Stimulated activated naive CD4-positive, alpha-beta T cell treated with Interleukin-2 at 50 U/mL for 16 hours (primary cell): ENCODE results near the gene PPP1R13B.

Source experiments
- DNase-seq: peaks from one replicate; lab custom pipeline; 2025; lab: John Stamatoyannopoulos, UW

The PPP1R13B gene

GRCh38 chr14:103712633-103713247 is 134.6 kb downstream of the PPP1R13B start:
- DNase-seq = no peak

- DNase-seq = no peak
Observed at GRCh38 chr14:103711516-103712431, 135.6 kb downstream of the PPP1R13B start.

GRCh38 chr14:103710771-103711377 is 136.5 kb downstream of the PPP1R13B start:
- DNase-seq = no peak

GRCh38 chr14:103709814-103710213 is 137.6 kb downstream of the PPP1R13B start:
- DNase-seq = no peak

- DNase-seq = no peak
Observed at GRCh38 chr14:103708750-103709187, 138.6 kb downstream of the PPP1R13B start.

GRCh38 chr14:103707329-103708263 is 139.8 kb downstream of the PPP1R13B start:
- DNase-seq = no peak

GRCh38 chr14:103706551-103707328 is 140.6 kb downstream of the PPP1R13B start:
- DNase-seq = no peak

- no peak for DNase-seq
Observed at GRCh38 chr14:103705504-103706284, 141.7 kb downstream of the PPP1R13B start.

- no peak for DNase-seq
Observed at GRCh38 chr14:103705118-103705503, 142.3 kb downstream of the PPP1R13B start.

- DNase-seq = no peak
Observed at GRCh38 chr14:103704708-103705107, 142.7 kb downstream of the PPP1R13B start.

- no peak for DNase-seq
Observed at GRCh38 chr14:103703433-103704385, 143.7 kb downstream of the PPP1R13B start.

GRCh38 chr14:103702497-103703432 is 144.6 kb downstream of the PPP1R13B start:
- DNase-seq = no peak

GRCh38 chr14:103702095-103702494 is 145.3 kb downstream of the PPP1R13B start:
- DNase-seq = no peak

- DNase-seq = no peak
Observed at GRCh38 chr14:103700753-103701490, 146.5 kb downstream of the PPP1R13B start.

- DNase-seq = no peak
Observed at GRCh38 chr14:103699901-103700752, 147.2 kb downstream of the PPP1R13B start.

GRCh38 chr14:103699261-103699661 is 148.1 kb downstream of the PPP1R13B start:
- no peak for DNase-seq
